Sigmoid colon (tissue), 4 donors: Measurements from ENCODE around the gene TRIM2.

Experiments
- EP300 ChIP-seq, 4 donors: sonication (generic); formaldehyde crosslinking; IDR thresholded peaks; one replicate each; pipeline ENCODE4 v1.6.1; 2017; ENCODE audit warnings: antibody characterized with exemption in 4 of 4
- POLR2A ChIP-seq, 2 donors: fragments of 450-650 bp; IDR thresholded peaks; one replicate each; pipeline ENCODE4 v1.6.1; 2016; ENCODE audit warnings: antibody characterized with exemption in 2 of 2, mild to moderate bottlenecking in 2 of 2, moderate library complexity in 2 of 2
- POLR2AphosphoS5 ChIP-seq, 4 donors: sonication (generic); formaldehyde crosslinking; IDR thresholded peaks; one replicate each; pipeline ENCODE4 v1.6.1; 2017; ENCODE audit warnings: antibody characterized with exemption in 4 of 4
- TF ChIP-seq, protein P1 (sequence below), 4 experiments: fragments of 450-650 bp in 3 of 4; fragments of 200-600 bp in 1 of 4; IDR thresholded peaks; one replicate each; pipeline ENCODE4 v1.5.1; 2016 to 2019; ENCODE audit warnings: antibody characterized with exemption in 4 of 4, mild to moderate bottlenecking in 3 of 4, moderate library complexity in 2 of 4

DNA sequence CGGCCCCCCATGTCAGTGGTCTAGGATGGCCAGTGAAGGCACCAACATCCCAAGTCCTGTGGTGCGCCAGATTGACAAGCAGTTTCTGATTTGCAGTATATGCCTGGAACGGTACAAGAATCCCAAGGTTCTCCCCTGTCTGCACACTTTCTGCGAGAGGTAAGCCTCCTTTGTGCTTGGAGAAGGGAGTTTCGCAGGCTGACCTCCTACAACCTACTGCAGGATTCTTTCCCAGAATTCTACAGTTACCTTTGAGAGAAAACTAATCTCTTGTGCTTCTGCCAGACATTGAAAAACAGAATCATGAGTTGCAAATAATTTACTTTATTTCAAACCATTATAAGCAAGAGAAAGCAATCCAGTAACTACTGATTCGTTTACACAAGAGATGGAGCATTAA, 66.1 kb downstream of the TRIM2 start:
- TF ChIP-seq, protein P1, sequence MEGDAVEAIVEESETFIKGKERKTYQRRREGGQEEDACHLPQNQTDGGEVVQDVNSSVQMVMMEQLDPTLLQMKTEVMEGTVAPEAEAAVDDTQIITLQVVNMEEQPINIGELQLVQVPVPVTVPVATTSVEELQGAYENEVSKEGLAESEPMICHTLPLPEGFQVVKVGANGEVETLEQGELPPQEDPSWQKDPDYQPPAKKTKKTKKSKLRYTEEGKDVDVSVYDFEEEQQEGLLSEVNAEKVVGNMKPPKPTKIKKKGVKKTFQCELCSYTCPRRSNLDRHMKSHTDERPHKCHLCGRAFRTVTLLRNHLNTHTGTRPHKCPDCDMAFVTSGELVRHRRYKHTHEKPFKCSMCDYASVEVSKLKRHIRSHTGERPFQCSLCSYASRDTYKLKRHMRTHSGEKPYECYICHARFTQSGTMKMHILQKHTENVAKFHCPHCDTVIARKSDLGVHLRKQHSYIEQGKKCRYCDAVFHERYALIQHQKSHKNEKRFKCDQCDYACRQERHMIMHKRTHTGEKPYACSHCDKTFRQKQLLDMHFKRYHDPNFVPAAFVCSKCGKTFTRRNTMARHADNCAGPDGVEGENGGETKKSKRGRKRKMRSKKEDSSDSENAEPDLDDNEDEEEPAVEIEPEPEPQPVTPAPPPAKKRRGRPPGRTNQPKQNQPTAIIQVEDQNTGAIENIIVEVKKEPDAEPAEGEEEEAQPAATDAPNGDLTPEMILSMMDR (IDR thresholded peaks at IDR 0.05), result no peak
- no peak for TF ChIP-seq POLR2A (IDR thresholded peaks at IDR 0.05)
- no peak for TF ChIP-seq POLR2AphosphoS5 (IDR thresholded peaks at IDR 0.05)
- no peak for TF ChIP-seq EP300 (IDR thresholded peaks at IDR 0.05)
